ENCODE data around the gene PSMD6.

GRCh38 chr3:64070704-64071103, 47.4 kb upstream of the PSMD6 start:
- no peak for TF ChIP-seq POLR2A (IDR thresholded peaks at IDR 0.05)
- TF ChIP-seq CTCF (IDR thresholded peaks at IDR 0.05) = no peak
